Spleen (tissue), 7 donors: ENCODE measurements around the gene KLHL30.

Experiments used
- POLR2A ChIP-seq, 3 donors: fragments of 450-650 bp; IDR thresholded peaks; one replicate each; pipeline ENCODE4 v1.5.1; 2017; ENCODE audit warnings: antibody characterized with exemption in 3 of 3, mild to moderate bottlenecking in 1 of 3
- POLR2AphosphoS5 ChIP-seq, 3 donors: sonication (generic); formaldehyde crosslinking; IDR thresholded peaks; one replicate each; pipeline ENCODE4 v1.5.1; 2017; ENCODE audit warnings: antibody characterized with exemption in 3 of 3
- TF ChIP-seq, protein P1 (sequence below), 11 experiments: fragments of 200-600 bp in 7 of 11; fragments of 450-650 bp in 4 of 11; sonication (generic) in 4 of 11; IDR thresholded peaks in 8 of 11; conservative IDR thresholded peaks in 3 of 11; 1 replicate in 7 of 11; 2 replicates in 4 of 11; pipeline versions ENCODE4 v1.4.0 to v1.8.0; 2016 to 2021; ENCODE audit warnings: antibody characterized with exemption in 11 of 11, inconsistent platforms in 4 of 11, mild to moderate bottlenecking in 1 of 11
- donor health status: DM: no; HTN: no; CAD: no; lungs with moderate emphysema.
- donor health status: DM: no; HTN: no; CAD: no.
- donor health status: DM: no; HTN: no; CAD: no.

DNA sequence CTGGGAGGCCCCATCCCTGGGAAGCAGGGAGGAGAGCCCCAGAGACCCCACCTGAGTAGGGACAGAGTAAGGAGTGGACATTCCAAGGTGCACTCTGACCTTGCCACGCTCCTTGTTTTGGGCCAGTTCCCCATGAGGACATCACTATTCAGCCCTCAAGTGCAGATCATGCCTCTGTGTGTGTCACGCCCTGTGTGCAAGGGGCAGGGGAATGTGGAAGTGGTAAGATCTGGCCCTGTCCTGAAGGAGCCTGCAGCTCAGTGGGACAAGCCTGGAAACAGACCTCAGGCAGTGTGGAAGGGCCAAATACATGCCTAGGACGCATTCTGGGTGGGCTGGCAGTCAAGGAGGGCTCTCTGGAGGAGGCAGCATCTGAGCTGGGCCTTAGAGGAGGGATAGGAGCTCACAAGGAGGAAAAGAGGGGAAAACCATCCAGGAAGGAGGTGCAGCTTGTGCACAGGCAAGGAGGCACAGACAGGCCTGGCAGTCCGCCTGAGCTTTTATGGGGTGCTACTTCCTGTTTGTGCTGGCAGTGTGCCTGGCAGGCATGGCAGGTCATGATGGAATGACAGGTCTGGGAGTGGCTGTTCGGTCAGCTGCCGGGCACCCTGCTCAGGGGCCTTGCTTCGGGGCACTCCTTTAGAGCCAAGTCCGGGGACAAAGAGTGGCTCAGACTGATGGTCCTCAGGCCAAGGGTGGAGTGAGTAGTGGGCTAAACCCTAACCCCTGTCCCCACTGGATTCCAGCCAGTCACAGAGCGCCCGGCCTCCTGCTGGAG, 3.3 kb downstream of the KLHL30 start:
- TF ChIP-seq, protein P1, sequence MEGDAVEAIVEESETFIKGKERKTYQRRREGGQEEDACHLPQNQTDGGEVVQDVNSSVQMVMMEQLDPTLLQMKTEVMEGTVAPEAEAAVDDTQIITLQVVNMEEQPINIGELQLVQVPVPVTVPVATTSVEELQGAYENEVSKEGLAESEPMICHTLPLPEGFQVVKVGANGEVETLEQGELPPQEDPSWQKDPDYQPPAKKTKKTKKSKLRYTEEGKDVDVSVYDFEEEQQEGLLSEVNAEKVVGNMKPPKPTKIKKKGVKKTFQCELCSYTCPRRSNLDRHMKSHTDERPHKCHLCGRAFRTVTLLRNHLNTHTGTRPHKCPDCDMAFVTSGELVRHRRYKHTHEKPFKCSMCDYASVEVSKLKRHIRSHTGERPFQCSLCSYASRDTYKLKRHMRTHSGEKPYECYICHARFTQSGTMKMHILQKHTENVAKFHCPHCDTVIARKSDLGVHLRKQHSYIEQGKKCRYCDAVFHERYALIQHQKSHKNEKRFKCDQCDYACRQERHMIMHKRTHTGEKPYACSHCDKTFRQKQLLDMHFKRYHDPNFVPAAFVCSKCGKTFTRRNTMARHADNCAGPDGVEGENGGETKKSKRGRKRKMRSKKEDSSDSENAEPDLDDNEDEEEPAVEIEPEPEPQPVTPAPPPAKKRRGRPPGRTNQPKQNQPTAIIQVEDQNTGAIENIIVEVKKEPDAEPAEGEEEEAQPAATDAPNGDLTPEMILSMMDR (IDR thresholded peaks at IDR 0.05 in 8 of 11, conservative IDR thresholded peaks at IDR 0.05 in 3 of 11) = no peak
- TF ChIP-seq POLR2A (IDR thresholded peaks at IDR 0.05) (no peak), POLR2AphosphoS5 (IDR thresholded peaks at IDR 0.05) (no peak)
